ENCODE data around the gene HBZ.

Gene HBZ

GRCh38 chr16:138049-138417 lies 14.4 kb upstream of the HBZ start:
- Histone ChIP-seq H2AFZ (ENCODE audit: low read length) (peak overlapping the region; percentile 99), H2BK12ac (ENCODE audit: low read length) (no peak overlapping the region), H3K4ac (ENCODE audit: low read length) (no peak overlapping the region), H3K4me1 (ENCODE audit: control insufficient read depth in 2 of 2, insufficient read depth in 1 of 2, low read depth in 1 of 2, low read length in 2 of 2) (peaks cover 0 to 2% of the 10 kb centered on the region in 2 donors), H3K79me1 (ENCODE audit: low read depth, low read length) (no peaks in the 10 kb centered on the region), H3K36me3 (replicated peaks in 1 of 2; ENCODE audit: control insufficient read depth in 2 of 2, insufficient read depth in 2 of 2, low read length in 2 of 2) (no peaks in the 10 kb centered on the region), H3K18ac (ENCODE audit: low read length) (peak overlapping the region; percentile 93), H4K8ac (ENCODE audit: low read depth, low read length) (no peak overlapping the region), H3K9me3 (replicated peaks in 1 of 2; ENCODE audit: control insufficient read depth in 2 of 2, insufficient read depth in 1 of 2, low read depth in 1 of 2, low read length in 2 of 2) (no peaks in the 10 kb centered on the region), H3K4me2 (ENCODE audit: insufficient read depth, low read length, poor library complexity, severe bottlenecking) (peak overlapping the region; percentile 73), H4K91ac (ENCODE audit: low read depth, low read length, poor library complexity) (no peak overlapping the region), H3K27ac (replicated peaks; ENCODE audit: low read length) (peak overlapping the region; percentile 92), H2BK5ac (ENCODE audit: low read length) (peak overlapping the region; percentile 75), H2BK120ac (ENCODE audit: low read depth, low read length) (no peak overlapping the region), H3K23ac (ENCODE audit: low read depth, low read length, poor library complexity) (no peak overlapping the region), H3K14ac (ENCODE audit: low read length) (no peak overlapping the region), H2BK15ac (ENCODE audit: low read length) (no peak overlapping the region), H3K4me3 (ENCODE audit: low read length in 2 of 2) (peak overlapping the region; percentile 77 to 82), H3K27me3 (ENCODE audit: control insufficient read depth in 3 of 3, insufficient read depth in 3 of 3, low read depth in 1 of 3, low read length in 3 of 3) (no peaks in the 10 kb centered on the region), H3K9ac (ENCODE audit: low read depth, low read length, poor library complexity) (no peak overlapping the region), H2AK5ac (ENCODE audit: low read depth, low read length) (peak overlapping the region; percentile 68)
- no CpG with 5 or more reads among the region's 30 CpGs for whole genome bisulfite sequencing, 2 donors (ENCODE audit: extremely low coverage in 2 of 2, insufficient read length in 2 of 2, insufficient replicate concordance in 1 of 2)
- DNase-seq (ENCODE audit: low spot score), result peak; percentile 56

- no peak overlapping the region for H4K8ac ChIP-seq (ENCODE audit: low read depth, low read length)
- no peak for DNase-seq (ENCODE audit: low spot score)
- H3K27me3 ChIP-seq (ENCODE audit: control insufficient read depth in 3 of 3, insufficient read depth in 3 of 3, low read depth in 1 of 3, low read length in 3 of 3), result no peaks in the 10 kb centered on the region
- H2AFZ ChIP-seq (ENCODE audit: low read length), result no peak overlapping the region
- no peak overlapping the region for H3K4ac ChIP-seq (ENCODE audit: low read length)
- H2BK12ac ChIP-seq (ENCODE audit: low read length), result no peak overlapping the region
- no peak overlapping the region for H2BK5ac ChIP-seq (ENCODE audit: low read length)
- H3K27ac ChIP-seq (replicated peaks; ENCODE audit: low read length), result no peak overlapping the region
- H3K9ac ChIP-seq (ENCODE audit: low read depth, low read length, poor library complexity), result no peak overlapping the region
- no peak overlapping the region for H3K4me2 ChIP-seq (ENCODE audit: insufficient read depth, low read length, poor library complexity, severe bottlenecking)
- H3K36me3 ChIP-seq (replicated peaks in 1 of 2; ENCODE audit: control insufficient read depth in 2 of 2, insufficient read depth in 2 of 2, low read length in 2 of 2), result no peaks in the 10 kb centered on the region
- H2BK120ac ChIP-seq (ENCODE audit: low read depth, low read length), result no peak overlapping the region
- no peak overlapping the region for H3K14ac ChIP-seq (ENCODE audit: low read length)
- H3K4me3 ChIP-seq (ENCODE audit: low read length in 2 of 2), result no peak overlapping the region
- WGBS, 2 donors (ENCODE audit: extremely low coverage in 2 of 2, insufficient read length in 2 of 2, insufficient replicate concordance in 1 of 2), result no CpG with 5 or more reads among the region's 10 CpGs
- H2BK15ac ChIP-seq (ENCODE audit: low read length), result no peak overlapping the region
- no peak overlapping the region for H3K23ac ChIP-seq (ENCODE audit: low read depth, low read length, poor library complexity)
- H2AK5ac ChIP-seq (ENCODE audit: low read depth, low read length), result no peak overlapping the region
- H3K4me1 ChIP-seq (ENCODE audit: control insufficient read depth in 2 of 2, insufficient read depth in 1 of 2, low read depth in 1 of 2, low read length in 2 of 2), result peaks cover 0 to 7% of the 10 kb centered on the region in 2 donors
- H3K18ac ChIP-seq (ENCODE audit: low read length), result no peak overlapping the region
- H4K91ac ChIP-seq (ENCODE audit: low read depth, low read length, poor library complexity), result no peak overlapping the region
- no peaks in the 10 kb centered on the region for H3K9me3 ChIP-seq (replicated peaks in 1 of 2; ENCODE audit: control insufficient read depth in 2 of 2, insufficient read depth in 1 of 2, low read depth in 1 of 2, low read length in 2 of 2)
- no peaks in the 10 kb centered on the region for H3K79me1 ChIP-seq (ENCODE audit: low read depth, low read length)
Measured at GRCh38 chr16:140175-140857, 12.1 kb upstream of the HBZ start.

- peaks cover 0 to 3% (median 0%) of the 10 kb centered on the region in 3 experiments for H3K27me3 ChIP-seq (ENCODE audit: control insufficient read depth in 3 of 3, insufficient read depth in 3 of 3, low read depth in 1 of 3, low read length in 3 of 3)
- H4K8ac ChIP-seq (ENCODE audit: low read depth, low read length), result no peak overlapping the region
- no peak for DNase-seq (ENCODE audit: low spot score)
- H3K79me1 ChIP-seq (ENCODE audit: low read depth, low read length), result no peaks in the 10 kb centered on the region
- H2BK5ac ChIP-seq (ENCODE audit: low read length), result no peak overlapping the region
- H3K9ac ChIP-seq (ENCODE audit: low read depth, low read length, poor library complexity), result peak overlapping the region; percentile 70
- no peak overlapping the region for H3K23ac ChIP-seq (ENCODE audit: low read depth, low read length, poor library complexity)
- no peaks in the 10 kb centered on the region for H3K36me3 ChIP-seq (replicated peaks in 1 of 2; ENCODE audit: control insufficient read depth in 2 of 2, insufficient read depth in 2 of 2, low read length in 2 of 2)
- no peak overlapping the region for H3K27ac ChIP-seq (replicated peaks; ENCODE audit: low read length)
- no peak overlapping the region for H3K14ac ChIP-seq (ENCODE audit: low read length)
- H3K4me1 ChIP-seq (ENCODE audit: control insufficient read depth in 2 of 2, insufficient read depth in 1 of 2, low read depth in 1 of 2, low read length in 2 of 2), result peaks cover 0 to 7% of the 10 kb centered on the region in 2 donors
- no peak overlapping the region for H2AFZ ChIP-seq (ENCODE audit: low read length)
- H4K91ac ChIP-seq (ENCODE audit: low read depth, low read length, poor library complexity), result peak overlapping the region; percentile 20
- H2BK120ac ChIP-seq (ENCODE audit: low read depth, low read length), result no peak overlapping the region
- H3K18ac ChIP-seq (ENCODE audit: low read length), result no peak overlapping the region
- no peak overlapping the region for H2BK12ac ChIP-seq (ENCODE audit: low read length)
- H3K4me2 ChIP-seq (ENCODE audit: insufficient read depth, low read length, poor library complexity, severe bottlenecking), result no peak overlapping the region
- peak overlapping the region; percentile 21 for H2BK15ac ChIP-seq (ENCODE audit: low read length)
- no peaks in the 10 kb centered on the region for H3K9me3 ChIP-seq (replicated peaks in 1 of 2; ENCODE audit: control insufficient read depth in 2 of 2, insufficient read depth in 1 of 2, low read depth in 1 of 2, low read length in 2 of 2)
- no CpG with 5 or more reads among the region's 12 CpGs for WGBS, 2 donors (ENCODE audit: extremely low coverage in 2 of 2, insufficient read length in 2 of 2, insufficient replicate concordance in 1 of 2)
- no peak overlapping the region for H2AK5ac ChIP-seq (ENCODE audit: low read depth, low read length)
- no peak overlapping the region for H3K4ac ChIP-seq (ENCODE audit: low read length)
- H3K4me3 ChIP-seq (ENCODE audit: low read length in 2 of 2), result no peak overlapping the region
Measured at GRCh38 chr16:142405-142967, 10.0 kb upstream of the HBZ start.

GRCh38 chr16:143047-143446 lies 9.4 kb upstream of the HBZ start:
- no peak overlapping the region for H3K27ac ChIP-seq (replicated peaks; ENCODE audit: low read length)
- H2BK12ac ChIP-seq (ENCODE audit: low read length), result no peak overlapping the region
- H4K8ac ChIP-seq (ENCODE audit: low read depth, low read length), result no peak overlapping the region
- H2AK5ac ChIP-seq (ENCODE audit: low read depth, low read length), result no peak overlapping the region
- peak overlapping the region; percentile 66 for H2BK5ac ChIP-seq (ENCODE audit: low read length)
- H2BK120ac ChIP-seq (ENCODE audit: low read depth, low read length), result no peak overlapping the region
- peaks cover 0 to 6% (median 0%) of the 10 kb centered on the region in 3 experiments for H3K27me3 ChIP-seq (ENCODE audit: control insufficient read depth in 3 of 3, insufficient read depth in 3 of 3, low read depth in 1 of 3, low read length in 3 of 3)
- no peak overlapping the region for H3K9ac ChIP-seq (ENCODE audit: low read depth, low read length, poor library complexity)
- H2BK15ac ChIP-seq (ENCODE audit: low read length), result peak overlapping the region; percentile 21
- no peak overlapping the region for H3K18ac ChIP-seq (ENCODE audit: low read length)
- H3K4ac ChIP-seq (ENCODE audit: low read length), result no peak overlapping the region
- H3K4me2 ChIP-seq (ENCODE audit: insufficient read depth, low read length, poor library complexity, severe bottlenecking), result no peak overlapping the region
- no peaks in the 10 kb centered on the region for H3K79me1 ChIP-seq (ENCODE audit: low read depth, low read length)
- H3K14ac ChIP-seq (ENCODE audit: low read length), result no peak overlapping the region
- no peak overlapping the region for H3K23ac ChIP-seq (ENCODE audit: low read depth, low read length, poor library complexity)
- no peak overlapping the region for H3K4me3 ChIP-seq (ENCODE audit: low read length in 2 of 2)
- no CpG with 5 or more reads among the region's 6 CpGs for WGBS, 2 donors (ENCODE audit: extremely low coverage in 2 of 2, insufficient read length in 2 of 2, insufficient replicate concordance in 1 of 2)
- H3K9me3 ChIP-seq (replicated peaks in 1 of 2; ENCODE audit: control insufficient read depth in 2 of 2, insufficient read depth in 1 of 2, low read depth in 1 of 2, low read length in 2 of 2), result no peaks in the 10 kb centered on the region
- DNase-seq (ENCODE audit: low spot score), result no peak
- peak overlapping the region; percentile 75 for H2AFZ ChIP-seq (ENCODE audit: low read length)
- H3K4me1 ChIP-seq (ENCODE audit: control insufficient read depth in 2 of 2, insufficient read depth in 1 of 2, low read depth in 1 of 2, low read length in 2 of 2), result peaks cover 0 to 7% of the 10 kb centered on the region in 2 donors
- H3K36me3 ChIP-seq (replicated peaks in 1 of 2; ENCODE audit: control insufficient read depth in 2 of 2, insufficient read depth in 2 of 2, low read length in 2 of 2), result no peaks in the 10 kb centered on the region
- no peak overlapping the region for H4K91ac ChIP-seq (ENCODE audit: low read depth, low read length, poor library complexity)
